AG08396 (cell line): ENCODE data around the gene HCFC2.
"Not testable (repeated sequence)": the region's sequence is repeated elsewhere in the genome, so short reads cannot be mapped to it uniquely, and the experiment has no call there.

Experiments used
- DNase-seq: peaks from one replicate; pipeline ENCODE4 v3.0.0; 2012; ENCODE audit warnings: low spot score, mixed read lengths

The HCFC2 gene

GRCh38 chr12:104064031-104064841, at the start of gene HCFC2:
HCFC2 (plus strand) TSS chr12:104064531; CDS start chr12:104064561, 30 bp downstream.
- peak; percentile 99 for DNase-seq

GRCh38 chr12:104021862-104022261, 42.5 kb upstream of the HCFC2 start:
- not testable (repeated sequence) for DNase-seq

GRCh38 chr12:104022786-104023185, 41.5 kb upstream of the HCFC2 start:
- DNase-seq: no peak

- no peak for DNase-seq
Observed at GRCh38 chr12:104023710-104024109, 40.6 kb upstream of the HCFC2 start.

- DNase-seq: no peak
Observed at GRCh38 chr12:104024348-104024747, 40.0 kb upstream of the HCFC2 start.

- no peak for DNase-seq
Observed at GRCh38 chr12:104025771-104026170, 38.6 kb upstream of the HCFC2 start.

- no peak for DNase-seq
Observed at GRCh38 chr12:104026841-104027599, 37.3 kb upstream of the HCFC2 start.

- DNase-seq: not testable (repeated sequence)
Observed at GRCh38 chr12:104030596-104030995, 33.7 kb upstream of the HCFC2 start.

- DNase-seq: not testable (repeated sequence)
Observed at GRCh38 chr12:104036143-104036542, 28.2 kb upstream of the HCFC2 start.

GRCh38 chr12:104039769-104040168, 24.6 kb upstream of the HCFC2 start:
- DNase-seq: not testable (repeated sequence)

GRCh38 chr12:104042580-104042979, 21.8 kb upstream of the HCFC2 start:
- no peak for DNase-seq

- DNase-seq: no peak
Observed at GRCh38 chr12:104044158-104044557, 20.2 kb upstream of the HCFC2 start.

GRCh38 chr12:104046306-104046705, 18.0 kb upstream of the HCFC2 start:
- no peak for DNase-seq

- no peak for DNase-seq
Observed at GRCh38 chr12:104048162-104048561, 16.2 kb upstream of the HCFC2 start.

GRCh38 chr12:104048811-104049210, 15.5 kb upstream of the HCFC2 start:
- DNase-seq: no peak

GRCh38 chr12:104049278-104049902, 14.9 kb upstream of the HCFC2 start:
- DNase-seq: peak; percentile 43

- DNase-seq: peak; percentile 83
Observed at GRCh38 chr12:104049903-104050356, 14.4 kb upstream of the HCFC2 start, which contains the start of gene GLT8D2. GLT8D2 (minus strand) TSS chr12:104050187; CDS start chr12:104019648, 30,539 bp downstream.

GRCh38 chr12:104050436-104050835, 13.9 kb upstream of the HCFC2 start:
- DNase-seq: no peak

- no peak for DNase-seq
Observed at GRCh38 chr12:104054681-104055346, 9.5 kb upstream of the HCFC2 start.

- peak; percentile 36 for DNase-seq
Observed at GRCh38 chr12:104055686-104056388, 8.5 kb upstream of the HCFC2 start.

GRCh38 chr12:104056419-104056972, 7.8 kb upstream of the HCFC2 start:
- peak; percentile 17 for DNase-seq
